OCI-LY7 (cell line): ENCODE data around the gene ITM2C.

Experiments used
- EZH2phosphoT487 ChIP-seq: fragments of 200-600 bp; sonication (generic); IDR thresholded peaks from 2 replicates; pipeline ENCODE4 v1.6.1; 2018; ENCODE audit warnings: low read depth, borderline replicate concordance, mild to moderate bottlenecking, mixed run types, antibody characterized with exemption, low read length, moderate library complexity, mixed read lengths
- TF ChIP-seq, protein P1 (sequence below): fragments of 200-600 bp; sonication (generic); conservative IDR thresholded peaks from 2 replicates; pipeline ENCODE4 v1.5.1; 2014; ENCODE audit warnings: mild to moderate bottlenecking, antibody characterized with exemption, low read length, moderate library complexity, mixed read lengths

DNA sequence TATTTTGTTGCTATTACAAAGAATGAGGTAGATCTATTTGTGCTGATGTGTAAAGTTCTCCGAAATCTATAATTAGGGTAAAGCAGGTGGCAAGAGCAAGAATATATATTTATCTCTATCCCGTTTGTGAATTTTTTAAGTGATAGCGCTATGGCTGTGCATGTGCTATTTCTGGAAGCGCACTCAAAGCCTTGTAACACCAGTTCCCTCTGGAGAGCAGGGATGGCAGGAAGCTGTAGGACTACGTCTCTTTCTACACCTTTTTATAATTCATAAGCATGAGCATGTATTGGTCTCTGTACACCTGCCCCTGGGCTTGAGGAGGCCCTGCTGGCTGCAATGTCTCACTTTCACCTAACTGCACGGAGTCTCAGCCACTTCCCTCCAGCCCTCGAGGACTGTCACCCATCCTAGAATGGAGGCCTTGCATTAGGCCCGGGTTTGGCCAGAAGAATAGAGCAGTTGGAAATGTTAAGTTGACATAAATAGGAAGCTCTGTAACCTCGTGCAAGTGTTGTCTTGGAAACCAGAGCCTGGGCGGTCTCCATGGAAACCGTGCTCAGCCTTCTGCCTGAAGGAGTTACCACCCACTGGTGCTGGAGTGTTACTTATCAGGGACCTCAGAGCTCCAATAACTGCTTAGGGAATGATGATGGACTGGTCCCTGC, 20.9 kb downstream of the ITM2C start:
- TF ChIP-seq, protein P1, sequence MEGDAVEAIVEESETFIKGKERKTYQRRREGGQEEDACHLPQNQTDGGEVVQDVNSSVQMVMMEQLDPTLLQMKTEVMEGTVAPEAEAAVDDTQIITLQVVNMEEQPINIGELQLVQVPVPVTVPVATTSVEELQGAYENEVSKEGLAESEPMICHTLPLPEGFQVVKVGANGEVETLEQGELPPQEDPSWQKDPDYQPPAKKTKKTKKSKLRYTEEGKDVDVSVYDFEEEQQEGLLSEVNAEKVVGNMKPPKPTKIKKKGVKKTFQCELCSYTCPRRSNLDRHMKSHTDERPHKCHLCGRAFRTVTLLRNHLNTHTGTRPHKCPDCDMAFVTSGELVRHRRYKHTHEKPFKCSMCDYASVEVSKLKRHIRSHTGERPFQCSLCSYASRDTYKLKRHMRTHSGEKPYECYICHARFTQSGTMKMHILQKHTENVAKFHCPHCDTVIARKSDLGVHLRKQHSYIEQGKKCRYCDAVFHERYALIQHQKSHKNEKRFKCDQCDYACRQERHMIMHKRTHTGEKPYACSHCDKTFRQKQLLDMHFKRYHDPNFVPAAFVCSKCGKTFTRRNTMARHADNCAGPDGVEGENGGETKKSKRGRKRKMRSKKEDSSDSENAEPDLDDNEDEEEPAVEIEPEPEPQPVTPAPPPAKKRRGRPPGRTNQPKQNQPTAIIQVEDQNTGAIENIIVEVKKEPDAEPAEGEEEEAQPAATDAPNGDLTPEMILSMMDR, result no peak
- TF ChIP-seq EZH2phosphoT487, result no peak
